H9 (cell line): Measurements from ENCODE around the gene TIGD1. TPM values are rescaled to one million over a fixed set of nuclear protein-coding genes. Genes with fewer than 3 reads are reported as not detected.

ENCODE experiments used
- DNase-seq: peaks from one replicate; pipeline ENCODE4 v3.0.0-alpha.2; 2017
- H2AFZ ChIP-seq: one replicate; pipeline ENCODE4 v1.6.1; 2013; ENCODE audit warnings: mild to moderate bottlenecking, low read length, control low read depth, moderate library complexity
- H2AK5ac ChIP-seq: 2 replicates; pipeline ENCODE4 v1.6.1; 2013; ENCODE audit warnings: low read length, control low read depth, mixed read lengths; ENCODE audit not compliant: insufficient read length
- H2BK120ac ChIP-seq: one replicate; pipeline ENCODE4 v1.6.1; 2013; ENCODE audit warnings: low read depth, mild to moderate bottlenecking, low read length, control low read depth, inconsistent platforms; ENCODE audit not compliant: poor library complexity, severe bottlenecking
- H2BK12ac ChIP-seq: 2 replicates; pipeline ENCODE4 v1.6.1; 2013; ENCODE audit warnings: low read length, control low read depth, mixed read lengths, low read depth; ENCODE audit not compliant: insufficient read length
- H2BK15ac ChIP-seq: 2 replicates; pipeline ENCODE4 v1.6.1; 2013; ENCODE audit warnings: low read depth, low read length, control low read depth
- H2BK20ac ChIP-seq: one replicate; pipeline ENCODE4 v1.6.1; 2013; ENCODE audit warnings: low read depth, mild to moderate bottlenecking, low read length, control low read depth, inconsistent platforms; ENCODE audit not compliant: poor library complexity, severe bottlenecking
- H2BK5ac ChIP-seq: 2 replicates; pipeline ENCODE4 v1.6.1; 2013; ENCODE audit warnings: low read length, control low read depth, mixed read lengths; ENCODE audit not compliant: insufficient read length
- H3K14ac ChIP-seq: 2 replicates; pipeline ENCODE4 v1.6.1; 2013; ENCODE audit warnings: low read length, control low read depth; ENCODE audit not compliant: insufficient read depth
- H3K18ac ChIP-seq: 2 replicates; pipeline ENCODE4 v1.6.1; 2013; ENCODE audit warnings: low read depth, mild to moderate bottlenecking, mixed read lengths, low read length, control low read depth; ENCODE audit not compliant: insufficient read length
- H3K23ac ChIP-seq: 2 replicates; pipeline ENCODE4 v1.6.1; 2013; ENCODE audit warnings: low read length, control low read depth, mixed read lengths, low read depth; ENCODE audit not compliant: insufficient read length
- H3K23me2 ChIP-seq: 2 replicates; pipeline ENCODE4 v1.6.1; 2013; ENCODE audit warnings: low read depth, mild to moderate bottlenecking, mixed read lengths, low read length, control low read depth; ENCODE audit not compliant: insufficient read length, poor library complexity, severe bottlenecking
- H3K27ac ChIP-seq: 2 replicates; pipeline ENCODE4 v1.5.1; 2013; ENCODE audit warnings: low read length, control low read depth, mixed read lengths, low read depth; ENCODE audit not compliant: insufficient read length
- H3K27me3 ChIP-seq: 2 replicates; pipeline ENCODE4 v1.6.1; 2013; ENCODE audit warnings: low read length, control low read depth, inconsistent platforms; ENCODE audit not compliant: insufficient read depth
- H3K4ac ChIP-seq: 2 replicates; pipeline ENCODE4 v1.6.1; 2013; ENCODE audit warnings: low read depth, mild to moderate bottlenecking, control low read depth, inconsistent platforms, low read length, moderate library complexity
- H3K4me1 ChIP-seq: 2 replicates; pipeline ENCODE4 v1.6.1; 2013; ENCODE audit warnings: low read length, control low read depth, inconsistent platforms; ENCODE audit not compliant: insufficient read depth
- H3K4me2 ChIP-seq: 2 replicates; pipeline ENCODE4 v1.6.1; 2013; ENCODE audit warnings: low read length, control low read depth, mixed read lengths; ENCODE audit not compliant: insufficient read length, insufficient read depth
- H3K56ac ChIP-seq: 2 replicates; pipeline ENCODE4 v1.6.1; 2013; ENCODE audit warnings: low read depth, mild to moderate bottlenecking, mixed read lengths, low read length, control low read depth; ENCODE audit not compliant: insufficient read length
- H3K79me1 ChIP-seq: 2 replicates; pipeline ENCODE4 v1.6.1; 2013; ENCODE audit warnings: low read depth, mild to moderate bottlenecking, moderate library complexity, low read length, control low read depth, inconsistent platforms; ENCODE audit not compliant: insufficient read depth, poor library complexity, severe bottlenecking
- H3K79me2 ChIP-seq: 2 replicates; pipeline ENCODE4 v1.6.1; 2013; ENCODE audit warnings: low read length, control low read depth, inconsistent platforms; ENCODE audit not compliant: insufficient read depth
- H3K9ac ChIP-seq: 2 replicates; pipeline ENCODE4 v1.6.1; 2013; ENCODE audit warnings: low read length, control low read depth, mixed read lengths; ENCODE audit not compliant: insufficient read length; ENCODE audit errors: extremely low read depth
- H3K9me3 ChIP-seq: one replicate; pipeline ENCODE4 v1.6.1; 2013; ENCODE audit warnings: low read depth, low read length, inconsistent platforms; ENCODE audit not compliant: control insufficient read depth
- H3T11ph ChIP-seq: one replicate; pipeline ENCODE4 v1.6.1; 2013; ENCODE audit warnings: mild to moderate bottlenecking, low read length, control low read depth, inconsistent platforms
- H4K20me1 ChIP-seq: one replicate; pipeline ENCODE4 v1.6.1; 2013; ENCODE audit not compliant: control insufficient read depth, insufficient read length, insufficient read depth
- H4K5ac ChIP-seq: 2 replicates; pipeline ENCODE4 v1.6.1; 2013; ENCODE audit warnings: low read depth, mild to moderate bottlenecking, mixed read lengths, low read length, control low read depth; ENCODE audit not compliant: insufficient read length
- H4K8ac ChIP-seq: replicated peaks from 2 replicates; pipeline ENCODE4 v1.6.1; 2013; ENCODE audit warnings: low read length, control low read depth, mixed read lengths, low read depth; ENCODE audit not compliant: insufficient read length
- H4K91ac ChIP-seq: 2 replicates; pipeline ENCODE4 v1.6.1; 2013; ENCODE audit warnings: low read depth, mild to moderate bottlenecking, moderate library complexity, mixed read lengths, low read length, control low read depth; ENCODE audit not compliant: insufficient read length
- H3K27ac Mint-ChIP-seq, 3 experiments: 2 replicates in 2 of 3; 3 replicates in 1 of 3; pipeline ENCODE4 v1.8.0; 2020 to 2021; ENCODE audit warnings: mixed read lengths in 3 of 3, mild to moderate bottlenecking in 1 of 3, moderate library complexity in 1 of 3
- H3K27me3 Mint-ChIP-seq: 2 replicates; pipeline ENCODE4 v1.8.0; 2021; ENCODE audit warnings: low read depth, mild to moderate bottlenecking, moderate library complexity, mixed read lengths
- H3K36me3 Mint-ChIP-seq, 3 experiments: 2 replicates in 2 of 3; 3 replicates in 1 of 3; pipeline ENCODE4 v1.8.0; 2020 to 2021; ENCODE audit warnings: low read depth in 3 of 3, mixed read lengths in 3 of 3; ENCODE audit not compliant: insufficient read depth in 1 of 3
- H3K4me1 Mint-ChIP-seq, 2 experiments: 2 replicates each; pipeline ENCODE4 v1.8.0; 2020; ENCODE audit warnings: mixed read lengths in 2 of 2
- H3K4me3 Mint-ChIP-seq, 2 experiments: 2 replicates in 1 of 2; 3 replicates in 1 of 2; pipeline ENCODE4 v1.8.0; 2020 to 2021; ENCODE audit warnings: mild to moderate bottlenecking in 2 of 2, mixed read lengths in 2 of 2, moderate library complexity in 1 of 2
- H3K9me3 Mint-ChIP-seq, 2 experiments: 2 replicates in 1 of 2; 3 replicates in 1 of 2; pipeline ENCODE4 v1.8.0; 2020; ENCODE audit warnings: mild to moderate bottlenecking in 2 of 2, mixed read lengths in 2 of 2, moderate library complexity in 1 of 2
- CTCF ChIP-seq: fragments of 200-600 bp; sonication (generic); conservative IDR thresholded peaks from 3 replicates; pipeline ENCODE4 v1.8.0; 2021; ENCODE audit warnings: antibody characterized with exemption, mild to moderate bottlenecking
- WGBS: extraction: QIAGEN DNeasy Blood & Tissue Kit; methylation state at CpG from one replicate; pipeline ENCODE4 v1.1.7; 2013; ENCODE audit warnings: missing lambda C conversion rate, low lambda C conversion rate, mixed read lengths; ENCODE audit not compliant: insufficient read length; ENCODE audit errors: extremely low coverage; 5-methylcytosine and 5-hydroxymethylcytosine counted together
- total RNA-seq: library from RNA; stranded (reverse); gene quantifications from 2 replicates; pipeline ENCODE4 v1.2.1, GENCODE V29; 2021

TIGD1 gene
- total RNA-seq, 1 experiment from 2014 or later = 6.3 TPM

- H3K9ac ChIP-seq = no peak overlapping the region
- TF ChIP-seq CTCF = no peak
- H3K79me2 ChIP-seq = no peaks in the 10 kb centered on the region
- no peak overlapping the region for H3K56ac ChIP-seq
- no peak overlapping the region for H3K27ac Mint-ChIP-seq
- no peaks in the 10 kb centered on the region for H3K23me2 ChIP-seq
- DNase-seq = no peak
- no peak overlapping the region for H4K5ac ChIP-seq
- H3K18ac ChIP-seq = no peak overlapping the region
- H2AFZ ChIP-seq = no peak overlapping the region
- no peak overlapping the region for H4K8ac ChIP-seq
- peaks cover 27 to 33% of the 10 kb centered on the region in 2 experiments for H3K4me1 Mint-ChIP-seq
- no peak overlapping the region for H3K4me2 ChIP-seq
- H3K14ac ChIP-seq = no peak overlapping the region; the same call in 1 of the 2 replicates
- H3K9me3 ChIP-seq = no peaks in the 10 kb centered on the region
- H3K27ac ChIP-seq = no peak overlapping the region
- H3K4me3 Mint-ChIP-seq = no peak overlapping the region
- WGBS = no CpG with 5 or more reads among the region's 5 CpGs
- peaks cover 0 to 3% (median 0%) of the 10 kb centered on the region in 3 experiments; a peak in 1 of 7 replicates for H3K36me3 Mint-ChIP-seq
- H3K9me3 Mint-ChIP-seq = peaks cover 4 to 8% of the 10 kb centered on the region in 2 experiments; a peak in 4 of 5 replicates
- H3K4me1 ChIP-seq = peaks cover 4% of the 10 kb centered on the region; the same call in 1 of the 2 replicates
- no peak overlapping the region for H2BK12ac ChIP-seq
- no peak overlapping the region for H3K23ac ChIP-seq
- no peak overlapping the region for H3K4ac ChIP-seq
- H2BK15ac ChIP-seq = no peak overlapping the region
- H2BK5ac ChIP-seq = no peak overlapping the region
- no peak overlapping the region for H2AK5ac ChIP-seq
- no peaks in the 10 kb centered on the region for H3K27me3 ChIP-seq
- H3T11ph ChIP-seq = no peak overlapping the region
- no peak overlapping the region for H4K91ac ChIP-seq
- H2BK120ac ChIP-seq = no peak overlapping the region
- no peaks in the 10 kb centered on the region for H3K79me1 ChIP-seq
- H4K20me1 ChIP-seq = no peaks in the 10 kb centered on the region
- H3K27me3 Mint-ChIP-seq = peaks cover 14% of the 10 kb centered on the region
- H2BK20ac ChIP-seq = no peak overlapping the region
These were observed 14.4 kb downstream of the TIGD1 start for GRCh38 chr2:232535761-232536530.
